ENCODE data around the gene TMEM143.

TMEM143 gene

DNA sequence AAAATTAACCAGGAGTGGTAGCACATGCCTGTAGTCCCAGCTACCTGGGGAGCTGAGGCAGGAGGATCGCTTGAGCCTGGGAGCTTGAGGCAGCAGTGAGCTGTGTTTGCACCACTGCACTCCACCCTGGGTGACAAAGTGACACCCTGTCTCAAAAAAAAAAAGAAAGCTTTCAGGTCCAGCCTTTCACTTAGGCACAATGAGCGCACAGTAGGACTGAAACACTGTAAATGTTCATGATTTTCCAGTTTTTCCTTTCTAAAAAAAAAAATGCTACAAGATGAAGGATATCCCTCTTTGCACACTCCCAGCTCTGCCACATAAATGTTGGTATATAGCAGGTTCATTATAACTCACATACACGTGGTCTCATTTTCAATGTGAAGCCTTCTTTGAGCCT, 76.0 kb downstream of the TMEM143 start:
- no peak for DNase-seq

DNA sequence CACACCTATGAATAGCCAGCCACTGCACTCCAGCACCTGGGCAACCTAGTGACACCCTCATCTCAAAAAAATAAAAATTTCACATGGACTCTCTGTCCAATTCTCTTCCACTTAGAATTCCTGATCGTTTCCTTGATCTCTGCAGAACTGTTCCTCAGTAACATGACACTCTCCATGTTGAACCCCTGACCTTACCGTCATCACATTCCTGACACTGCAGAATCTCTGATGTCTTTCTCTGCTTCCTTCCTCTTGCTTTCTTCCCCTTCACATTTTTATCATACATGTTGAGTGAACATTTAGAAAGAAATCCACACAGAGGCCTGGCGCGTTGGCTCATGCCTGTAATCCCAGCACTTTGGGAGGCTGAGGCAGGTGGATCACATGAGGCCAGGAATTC, 78.8 kb downstream of the TMEM143 start:
- no peak for DNase-seq

DNA sequence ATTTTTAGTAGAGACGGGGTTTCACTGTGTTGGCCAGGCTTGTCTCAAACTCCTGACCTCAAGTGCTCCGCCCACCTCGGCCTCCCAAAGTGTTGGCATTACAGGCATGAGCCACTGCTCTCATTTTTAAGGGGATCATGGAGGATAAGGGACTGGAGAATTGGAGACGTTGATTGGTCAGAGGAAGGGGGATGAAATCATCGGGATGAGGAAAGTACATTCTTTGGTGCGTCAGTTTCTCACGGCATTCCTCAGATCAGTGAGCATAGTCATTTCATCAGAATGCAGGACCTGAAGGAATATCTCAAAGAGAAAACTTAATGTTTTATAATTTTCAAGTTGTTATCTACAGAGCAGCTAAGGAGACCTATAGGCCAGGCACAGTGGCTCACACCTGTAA, 79.8 kb downstream of the TMEM143 start:
- no peak for DNase-seq

Data from cortex of kidney (tissue), 1 donor.